Jurkat, Clone E6-1 (cell line): ENCODE results near the gene ATP1A4.

ENCODE experiments used
- DNase-seq: peaks from one replicate; pipeline ENCODE4 v3.0.0-alpha.2; 2011; ENCODE audit warnings: low read depth, low spot score
- H3K4me3 ChIP-seq: 2 replicates; pipeline ENCODE4 v1.5.1; 2011; ENCODE audit warnings: mild to moderate bottlenecking, low read length, control low read depth, moderate library complexity

The ATP1A4 gene

DNA sequence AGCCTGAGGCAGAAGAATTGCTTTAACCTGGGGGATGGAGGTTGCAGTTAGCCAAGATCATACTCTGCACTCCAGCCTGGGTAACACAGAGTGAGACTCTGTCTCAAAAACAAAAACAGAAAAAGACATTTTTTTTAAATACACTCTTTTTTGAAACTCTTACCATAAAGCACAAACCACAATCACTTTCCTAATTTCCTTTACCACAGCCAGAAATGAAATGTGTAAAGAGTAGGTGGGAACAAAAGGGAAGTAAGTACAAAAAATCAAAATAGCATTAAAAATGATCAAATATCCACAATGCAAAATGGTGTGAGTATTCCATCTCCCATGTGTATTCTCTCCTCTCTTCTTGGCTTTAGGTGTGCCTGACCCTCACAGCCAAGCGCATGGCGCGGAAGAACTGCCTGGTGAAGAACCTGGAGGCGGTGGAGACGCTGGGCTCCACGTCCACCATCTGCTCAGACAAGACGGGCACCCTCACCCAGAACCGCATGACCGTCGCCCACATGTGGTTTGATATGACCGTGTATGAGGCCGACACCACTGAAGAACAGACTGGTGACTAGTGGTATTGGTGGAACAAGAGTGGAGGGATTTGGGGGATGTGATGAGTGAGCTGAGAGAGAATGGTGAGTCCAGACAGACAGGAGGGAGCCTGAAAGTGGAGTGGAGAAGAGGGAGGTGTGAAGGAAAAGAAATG, 14.9 kb downstream of the ATP1A4 start:
- DNase-seq, result no peak
- H3K4me3 ChIP-seq, result no peak overlapping the region

DNA sequence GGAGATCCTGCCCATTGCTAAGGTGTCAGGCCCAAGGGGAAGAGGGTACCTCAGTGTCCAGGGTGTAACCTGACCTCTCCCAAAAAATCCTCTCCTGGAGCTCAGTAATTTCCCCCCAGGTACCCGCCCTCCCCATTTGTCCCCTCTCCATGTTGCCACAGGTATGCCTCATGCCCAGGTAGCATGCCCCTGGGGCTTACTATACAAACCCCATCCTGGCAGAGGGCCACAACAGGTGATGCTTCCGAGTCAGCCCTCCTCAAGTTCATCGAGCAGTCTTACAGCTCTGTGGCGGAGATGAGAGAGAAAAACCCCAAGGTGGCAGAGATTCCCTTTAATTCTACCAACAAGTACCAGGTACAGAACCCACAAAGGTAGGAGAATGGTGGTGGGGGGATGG, 15.7 kb downstream of the ATP1A4 start:
- H3K4me3 ChIP-seq, result no peak overlapping the region
- no peak for DNase-seq

DNA sequence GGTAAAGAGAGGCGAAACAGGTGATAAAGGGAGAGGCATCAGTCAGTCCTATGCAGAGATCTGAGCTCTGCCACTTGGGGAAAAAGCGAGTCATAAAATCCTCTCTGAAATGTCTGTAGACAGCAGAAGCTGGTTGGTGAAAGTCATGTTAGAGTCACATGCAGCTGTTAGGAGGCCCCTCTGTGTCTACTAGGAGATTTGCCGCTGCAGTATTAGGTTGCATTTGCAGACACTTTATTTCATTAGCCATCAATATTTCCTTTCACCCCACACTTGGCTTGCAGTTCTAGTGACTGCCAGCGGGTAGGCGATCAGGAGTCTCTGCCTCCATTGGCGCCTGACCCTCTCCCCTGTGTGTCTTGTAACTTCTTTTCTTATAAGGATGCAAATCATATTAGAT, 16.2 kb downstream of the ATP1A4 start:
- no peak overlapping the region for H3K4me3 ChIP-seq
- DNase-seq, result no peak

DNA sequence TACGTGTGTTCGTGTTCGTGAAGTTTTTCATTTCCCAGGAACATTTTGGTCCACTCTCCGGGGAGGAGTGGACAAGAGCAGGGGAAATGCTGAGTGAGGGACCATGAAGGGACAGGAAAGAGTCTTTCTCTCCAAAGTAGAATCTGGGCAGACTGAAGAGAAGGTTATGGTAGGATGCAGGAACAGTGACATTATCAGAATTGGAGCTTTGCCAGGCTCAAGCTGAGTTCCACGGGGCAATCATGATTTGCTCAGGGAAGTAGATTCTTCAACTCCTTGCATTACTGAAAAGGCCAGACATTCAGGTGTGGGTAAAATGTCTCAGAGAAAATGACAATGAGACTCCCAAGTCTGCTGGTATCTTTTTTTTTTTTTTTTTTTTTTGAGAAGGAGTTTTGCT, 16.6 kb downstream of the ATP1A4 start:
- H3K4me3 ChIP-seq, result no peak overlapping the region
- DNase-seq, result no peak

DNA sequence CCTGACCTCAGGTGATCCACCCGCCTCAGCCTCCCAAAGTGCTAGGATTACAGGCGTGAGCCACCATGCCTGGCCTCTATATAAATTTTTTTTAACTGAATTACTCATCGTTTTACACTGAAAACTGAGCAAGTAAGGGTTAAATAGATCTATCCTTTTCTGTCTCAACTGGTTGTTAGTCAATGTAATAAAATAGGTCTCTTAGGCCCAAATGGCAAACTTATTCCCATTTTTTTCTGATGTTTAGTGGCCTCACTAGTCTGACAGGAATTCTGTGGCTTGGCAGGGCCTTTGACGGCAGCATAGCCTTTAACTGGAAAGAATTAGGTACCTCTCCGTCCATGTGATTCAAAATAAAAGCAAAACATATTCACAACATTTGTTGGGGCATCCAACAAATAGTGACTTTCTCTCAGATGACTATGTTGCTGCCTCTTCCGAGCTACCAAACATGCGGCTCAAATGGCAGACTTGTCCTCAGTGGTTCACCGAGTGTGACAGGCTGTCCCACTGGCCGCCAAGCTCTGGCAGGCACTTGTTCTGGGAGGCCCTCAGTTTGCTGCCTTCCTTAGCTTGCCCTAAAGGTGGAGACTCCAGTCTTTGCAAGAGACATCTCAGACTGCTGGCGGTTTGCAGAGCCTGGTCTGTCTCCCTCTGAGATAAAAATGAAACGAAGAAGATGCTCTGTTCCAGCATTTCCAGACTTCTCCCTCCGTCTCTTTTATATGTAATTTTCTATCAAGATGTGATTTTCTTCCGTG, 17.4 kb downstream of the ATP1A4 start:
- DNase-seq, result no peak
- H3K4me3 ChIP-seq, result no peak overlapping the region

DNA sequence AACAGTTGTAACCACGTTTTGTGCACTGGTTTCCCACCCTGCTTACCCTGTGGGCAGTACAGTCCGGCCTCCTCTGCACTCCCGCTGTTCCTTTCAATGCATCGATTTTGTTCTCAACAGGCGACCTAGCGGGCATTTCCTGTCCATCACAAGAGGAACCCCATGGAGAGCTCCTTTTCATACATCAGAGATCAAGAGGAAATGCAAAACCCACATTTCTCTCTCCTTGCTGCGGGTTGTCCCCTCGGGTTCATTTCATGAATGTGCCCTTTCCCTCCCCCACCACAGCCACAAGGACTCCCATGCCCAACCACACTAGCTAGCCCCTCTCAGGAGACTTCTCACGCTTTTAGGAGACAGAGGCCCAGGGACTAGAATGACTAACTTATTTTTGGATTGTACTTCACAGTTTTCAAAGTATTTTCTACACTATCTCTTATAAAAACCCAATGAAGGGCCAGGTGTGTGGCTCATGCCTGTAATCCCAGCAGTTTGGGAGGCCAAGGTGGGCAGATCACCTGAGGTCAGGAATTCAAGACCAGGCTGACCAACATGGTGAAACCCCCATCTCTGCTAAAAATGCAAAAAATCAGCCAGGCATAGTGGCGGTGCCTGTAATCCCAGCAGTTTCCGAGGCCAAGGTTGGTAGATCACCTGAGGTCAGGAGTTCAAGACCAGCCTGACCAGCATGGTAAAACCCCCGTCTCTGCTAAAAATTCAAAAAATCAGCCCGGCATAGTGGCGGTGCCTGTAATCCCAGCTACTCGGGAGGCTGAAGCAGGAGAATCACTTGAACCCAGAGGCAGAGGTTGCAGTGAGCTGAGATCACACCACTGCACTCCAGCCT, 18.4 kb downstream of the ATP1A4 start:
- DNase-seq, result no peak

DNA sequence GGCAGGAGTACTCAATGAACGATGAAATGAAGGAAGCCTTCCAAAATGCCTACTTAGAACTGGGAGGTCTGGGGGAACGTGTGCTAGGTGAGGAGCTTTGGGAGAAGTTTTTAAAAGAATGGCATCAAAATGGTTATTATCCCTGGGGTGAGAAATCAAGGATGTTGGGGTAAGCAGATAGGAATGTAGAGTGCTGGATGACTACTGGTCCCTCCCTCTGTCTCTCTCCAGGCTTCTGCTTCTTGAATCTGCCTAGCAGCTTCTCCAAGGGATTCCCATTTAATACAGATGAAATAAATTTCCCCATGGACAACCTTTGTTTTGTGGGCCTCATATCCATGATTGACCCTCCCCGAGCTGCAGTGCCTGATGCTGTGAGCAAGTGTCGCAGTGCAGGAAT, 20.0 kb downstream of the ATP1A4 start:
- no peak overlapping the region for H3K4me3 ChIP-seq
- no peak for DNase-seq

More for the DNA sequence above, 18.4 kb downstream of the ATP1A4 start:
- H3K4me3 ChIP-seq, result no peak overlapping the region

DNA sequence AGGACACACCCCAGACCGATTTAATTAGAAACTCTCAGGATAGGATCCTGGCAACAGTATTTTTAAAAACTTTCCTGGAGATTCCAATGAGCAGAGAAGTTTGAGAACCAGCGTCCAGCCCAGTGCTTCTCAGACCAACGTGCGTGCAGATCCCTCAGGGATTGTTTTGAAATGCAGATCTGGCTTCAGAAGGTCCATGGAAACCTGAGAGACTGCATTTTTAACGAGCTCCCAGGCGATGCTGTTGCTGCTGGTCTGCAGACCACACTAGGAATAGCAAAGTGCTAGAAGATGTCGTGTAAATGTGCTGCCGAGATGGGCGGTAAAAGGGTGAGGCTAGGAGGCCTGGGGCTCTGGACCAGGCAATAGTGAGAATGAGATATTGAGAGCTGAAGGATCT, 20.6 kb downstream of the ATP1A4 start:
- no peak overlapping the region for H3K4me3 ChIP-seq
- DNase-seq, result no peak

DNA sequence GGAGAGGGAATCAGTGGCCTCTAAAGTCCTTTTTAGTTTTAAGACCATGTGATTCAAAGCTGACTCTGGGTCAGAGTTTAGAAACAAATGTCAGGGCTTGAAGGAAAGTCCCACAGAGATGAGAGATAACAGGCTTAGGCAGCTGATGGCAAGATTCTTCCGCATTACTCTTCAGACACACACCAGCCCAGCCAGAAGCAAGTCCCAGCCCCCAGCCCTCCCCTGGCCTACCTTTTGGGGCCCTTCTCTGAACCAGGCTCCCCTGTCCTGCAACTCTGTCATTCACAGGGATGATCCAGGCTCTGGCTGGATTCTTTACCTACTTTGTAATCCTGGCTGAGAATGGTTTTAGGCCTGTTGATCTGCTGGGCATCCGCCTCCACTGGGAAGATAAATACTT, 25.8 kb downstream of the ATP1A4 start:
- DNase-seq, result no peak
- no peak overlapping the region for H3K4me3 ChIP-seq

DNA sequence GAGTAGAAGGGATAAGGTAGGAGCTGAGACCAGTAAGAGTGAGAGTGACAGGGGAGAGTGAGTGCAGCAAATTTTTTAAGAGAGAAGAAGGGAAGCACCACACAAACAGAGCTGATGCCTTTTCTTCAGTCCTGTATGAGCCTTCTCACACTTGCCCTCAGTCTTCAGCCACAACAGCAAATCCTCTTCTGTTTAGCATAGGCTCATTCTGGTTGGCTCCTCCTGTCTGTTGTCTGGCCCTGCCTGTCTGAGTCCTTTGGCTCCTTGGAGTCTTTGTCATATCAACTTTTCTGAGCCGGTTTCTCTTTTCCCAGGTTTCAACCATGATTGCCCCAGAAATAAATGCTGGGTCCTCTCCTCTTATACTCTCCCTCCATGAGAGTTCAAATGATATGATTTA, 26.3 kb downstream of the ATP1A4 start:
- no peak for DNase-seq
- no peak overlapping the region for H3K4me3 ChIP-seq

DNA sequence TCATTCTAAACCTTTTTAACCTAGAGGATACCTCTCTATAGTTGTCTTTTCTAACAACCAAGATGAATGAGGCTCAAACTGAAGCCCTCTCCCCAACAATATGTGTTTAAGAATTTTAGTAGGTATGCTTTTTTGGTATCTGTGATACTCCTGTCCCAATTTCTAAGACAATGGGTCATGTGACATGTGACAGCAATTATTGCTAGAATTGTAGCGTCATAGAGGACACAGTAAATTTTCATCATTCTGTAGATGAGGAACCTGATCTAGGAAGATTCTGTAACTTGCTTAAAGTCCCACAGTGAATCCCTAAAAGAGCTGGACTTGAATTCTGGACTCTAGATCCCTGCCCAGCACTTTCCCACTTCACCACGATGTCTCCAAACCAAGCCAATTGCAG, 27.3 kb downstream of the ATP1A4 start:
- H3K4me3 ChIP-seq, result no peak overlapping the region
- no peak for DNase-seq

DNA sequence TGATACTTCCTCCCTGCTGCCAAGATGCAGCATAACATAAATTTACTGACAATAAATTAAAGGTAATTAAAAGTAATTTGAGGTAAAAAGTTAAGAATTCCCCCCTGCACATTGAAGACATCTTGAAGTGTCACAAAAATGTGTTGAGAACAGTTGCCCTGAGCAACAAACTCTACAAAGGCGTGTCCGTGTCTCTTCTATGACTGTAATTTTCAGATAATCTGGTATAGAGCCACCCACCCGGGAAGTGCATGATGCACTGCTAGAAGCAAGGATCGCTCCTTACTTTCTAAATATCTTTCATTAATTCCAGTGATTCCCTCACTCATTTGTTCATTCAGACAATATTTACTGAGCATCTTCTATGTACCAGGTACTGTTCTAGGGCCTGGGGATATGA, 27.9 kb downstream of the ATP1A4 start:
- DNase-seq, result no peak
- H3K4me3 ChIP-seq, result no peak overlapping the region

DNA sequence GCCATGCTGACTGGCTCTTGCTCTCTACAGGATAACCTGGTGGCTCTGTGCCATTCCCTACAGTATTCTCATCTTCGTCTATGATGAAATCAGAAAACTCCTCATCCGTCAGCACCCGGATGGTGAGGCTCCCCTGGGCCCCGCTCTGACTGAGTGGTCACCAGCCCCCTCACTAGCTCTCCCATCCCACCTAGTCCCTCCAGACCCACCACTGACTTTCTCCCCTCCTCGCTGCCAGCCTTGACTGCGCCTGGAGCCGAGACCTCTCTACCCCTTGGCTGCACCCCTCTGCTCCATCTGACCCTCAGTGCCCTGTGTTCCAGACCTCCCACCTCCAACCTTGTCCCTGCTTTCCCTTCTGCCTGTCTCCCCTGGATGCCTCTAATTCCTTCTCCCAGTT, 34.8 kb downstream of the ATP1A4 start:
- no peak for DNase-seq
- H3K4me3 ChIP-seq, result no peak overlapping the region

DNA sequence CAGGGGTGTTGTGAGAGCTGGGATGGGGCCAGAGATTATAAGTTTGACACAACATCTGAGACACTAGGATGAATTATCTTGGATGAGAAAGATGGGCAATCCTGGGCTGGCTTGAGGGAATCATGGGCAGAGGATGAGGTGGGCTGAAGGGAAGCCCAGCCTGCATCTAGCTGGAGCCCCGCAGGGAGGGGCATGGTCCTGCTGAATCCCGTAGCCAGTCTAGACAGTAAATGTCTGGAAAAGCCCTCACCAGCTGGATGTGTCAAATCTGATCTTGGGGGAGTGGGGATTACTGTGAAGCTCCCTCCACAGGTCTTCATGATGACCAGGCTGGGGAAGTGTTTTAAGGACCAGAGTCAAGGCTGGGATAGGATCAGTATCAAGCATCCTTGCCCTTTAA, 35.3 kb downstream of the ATP1A4 start:
- no peak for DNase-seq
- no peak overlapping the region for H3K4me3 ChIP-seq

DNA sequence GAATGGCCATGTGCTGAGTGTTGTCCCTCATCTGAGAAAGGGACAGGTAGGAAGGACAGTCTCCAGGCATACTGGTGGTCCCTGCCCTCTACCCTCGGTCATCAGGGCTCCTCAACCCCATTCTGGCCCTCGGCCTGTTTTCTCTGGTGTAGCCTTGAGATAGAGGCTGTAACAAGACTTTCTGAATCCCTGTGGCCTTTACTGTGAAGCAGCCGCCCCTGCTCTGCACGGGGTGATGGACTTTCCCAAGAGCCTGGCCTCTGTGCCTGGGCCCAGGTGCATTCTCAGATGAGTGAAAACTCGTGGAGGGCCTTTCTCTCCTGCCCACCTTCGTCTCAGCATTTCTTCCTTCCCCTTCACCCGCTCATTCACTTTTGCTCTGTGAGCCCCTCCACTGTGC, 36.0 kb downstream of the ATP1A4 start:
- DNase-seq, result no peak
- H3K4me3 ChIP-seq, result no peak overlapping the region

DNA sequence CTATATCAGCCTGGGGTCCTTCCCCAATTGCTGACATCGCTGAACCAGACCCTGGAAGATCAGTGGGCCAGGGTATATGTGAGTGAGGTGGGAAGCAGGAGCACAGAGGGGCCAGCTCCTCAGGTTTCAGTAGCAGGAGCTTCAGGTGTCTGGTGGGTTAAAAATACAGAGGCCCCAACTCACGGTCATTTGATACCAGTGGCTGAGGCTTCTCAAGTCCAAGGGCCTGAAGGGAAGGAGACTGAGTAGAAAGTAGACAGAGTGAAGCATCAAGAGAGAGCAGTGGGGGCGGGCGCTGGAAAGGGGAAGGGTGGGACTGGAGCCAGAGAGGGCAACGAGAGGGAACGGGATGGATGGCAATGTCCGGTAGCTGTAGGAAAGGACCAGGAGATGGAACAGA, 36.9 kb downstream of the ATP1A4 start:
- H3K4me3 ChIP-seq, result no peak overlapping the region
- DNase-seq, result no peak

DNA sequence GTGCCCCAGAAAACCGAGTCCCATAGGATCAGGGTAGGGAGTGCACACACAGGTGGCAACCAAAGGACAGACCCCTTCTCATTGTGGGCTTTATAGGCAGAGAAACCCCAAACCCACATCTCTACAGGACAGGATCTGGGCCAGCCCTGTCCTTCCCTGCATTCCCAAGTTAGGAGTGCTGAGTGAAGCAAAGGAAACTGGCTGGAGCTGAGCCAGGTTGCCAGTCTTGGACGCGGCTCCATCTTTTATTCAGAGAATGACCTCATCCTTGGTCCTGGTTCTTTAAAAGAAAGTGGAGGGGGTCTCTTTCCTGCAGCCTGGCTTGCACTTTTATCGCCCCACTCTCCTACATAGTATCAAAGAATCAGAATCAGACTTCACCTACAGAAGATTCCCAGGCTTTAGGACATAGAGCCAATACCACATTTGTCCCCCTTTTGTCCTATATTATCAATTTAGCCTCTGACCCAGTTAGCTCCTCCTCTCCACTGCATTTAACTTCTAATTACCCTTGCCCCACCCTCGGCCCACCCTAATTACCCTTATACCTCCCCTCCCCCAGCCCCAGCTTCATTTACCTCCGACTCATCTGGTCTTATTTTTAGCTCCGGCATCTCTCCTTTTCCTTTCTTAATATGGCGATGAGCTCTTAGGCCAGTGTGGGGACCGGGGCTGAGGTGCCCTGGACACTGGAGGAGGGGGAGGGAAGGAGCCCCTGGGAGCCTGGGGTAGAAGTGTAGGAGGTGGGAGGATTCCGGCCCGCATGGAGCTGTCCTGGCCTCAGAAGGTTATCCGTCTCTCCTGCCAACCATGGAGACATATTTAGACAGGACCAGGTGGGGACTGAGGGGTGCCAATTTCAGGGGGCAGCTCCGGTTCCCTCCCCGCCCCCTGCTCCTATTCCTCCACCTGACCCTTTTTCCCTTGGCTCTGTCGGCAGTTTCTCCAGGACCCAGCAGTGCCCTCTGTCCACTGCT, 38.5 kb downstream of the ATP1A4 start, which contains the start of gene CASQ1:
Gene CASQ1 (plus strand): TSS at position 927 of the 977 bp plus-strand sequence. CDS start 177 bp downstream, outside the sequence.
- no peak within 1 kb of the TSS for H3K4me3 ChIP-seq
- DNase-seq, result no peak

DNA sequence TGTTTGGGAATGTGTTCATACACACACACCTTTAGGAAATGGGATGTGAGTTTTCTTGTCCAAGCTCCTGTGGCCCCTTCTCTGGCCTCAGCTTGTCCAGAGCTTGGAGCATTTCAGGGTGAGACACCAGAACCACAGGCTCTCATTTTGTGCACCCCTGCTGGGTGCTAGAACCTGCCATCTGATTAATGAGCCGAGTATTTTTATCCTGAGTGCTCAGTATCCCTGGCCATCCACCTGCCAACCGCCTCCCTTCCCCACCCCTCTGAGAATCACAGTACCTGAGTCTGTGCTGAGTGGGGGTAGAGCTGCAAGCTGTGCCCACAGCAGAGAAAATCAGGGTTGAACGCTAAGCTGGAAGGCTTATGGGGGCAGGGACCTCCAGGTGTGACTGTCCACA, 40.4 kb downstream of the ATP1A4 start:
- no peak for DNase-seq
- no peak overlapping the region for H3K4me3 ChIP-seq

DNA sequence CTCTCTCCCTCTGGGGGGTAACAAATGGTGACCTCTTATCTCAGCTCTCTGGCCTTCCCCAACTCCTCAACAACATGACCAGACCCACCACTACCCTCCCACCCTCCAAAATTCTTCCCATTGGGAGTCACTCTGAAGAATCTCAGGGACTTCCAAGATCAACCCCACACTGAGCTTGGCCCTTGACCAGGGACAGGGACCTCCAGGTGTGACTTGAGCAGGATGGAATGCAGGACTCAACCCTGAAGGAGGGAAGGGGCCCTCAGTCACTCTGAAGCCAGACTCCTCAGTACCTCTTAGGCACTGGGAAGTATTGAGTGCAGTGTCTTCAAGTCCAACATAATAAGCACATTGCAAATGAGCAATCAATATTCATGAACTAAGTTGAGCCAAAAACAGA, 40.8 kb downstream of the ATP1A4 start:
- H3K4me3 ChIP-seq, result no peak overlapping the region
- DNase-seq, result no peak
